Immature natural killer cell (primary cell): Measurements from ENCODE around the gene TMEM121. TPM values are rescaled to one million over a fixed set of nuclear protein-coding genes. Genes with fewer than 3 reads are reported as not detected.
"Not testable (repeated sequence)": the region's sequence is repeated elsewhere in the genome, so short reads cannot be mapped to it uniquely, and the experiment has no call there.

Experiments
- DNase-seq, 3 donors: peaks; one replicate each; pipeline ENCODE4 v3.0.0; 2022; ENCODE audit warnings: mixed read lengths in 1 of 3
- H3K27ac Mint-ChIP-seq, 6 donors: one replicate each; pipeline ENCODE4 v1.8.0; 2020; ENCODE audit warnings: mixed read lengths in 6 of 6, mild to moderate bottlenecking in 5 of 6, inconsistent platforms in 4 of 6, moderate library complexity in 3 of 6
- H3K27me3 Mint-ChIP-seq, 3 donors: one replicate each; pipeline ENCODE4 v1.8.0; 2020 to 2021; ENCODE audit warnings: low read depth in 3 of 3, mild to moderate bottlenecking in 3 of 3, mixed read lengths in 3 of 3, moderate library complexity in 3 of 3, inconsistent platforms in 1 of 3
- H3K36me3 Mint-ChIP-seq, 3 donors: one replicate each; pipeline ENCODE4 v1.8.0; 2020; ENCODE audit warnings: mixed read lengths in 3 of 3, inconsistent platforms in 2 of 3, mild to moderate bottlenecking in 2 of 3
- H3K4me1 Mint-ChIP-seq, 2 donors: one replicate each; pipeline ENCODE4 v1.8.0; 2020; ENCODE audit warnings: inconsistent platforms in 2 of 2, mild to moderate bottlenecking in 2 of 2, mixed read lengths in 2 of 2, moderate library complexity in 1 of 2
- H3K4me3 Mint-ChIP-seq, 5 donors: one replicate each; pipeline ENCODE4 v1.8.0; 2020; ENCODE audit warnings: mild to moderate bottlenecking in 5 of 5, mixed read lengths in 5 of 5, inconsistent platforms in 3 of 5, moderate library complexity in 3 of 5
- H3K9me3 Mint-ChIP-seq, 6 donors: one replicate each; pipeline ENCODE4 v1.8.0; 2020; ENCODE audit warnings: mild to moderate bottlenecking in 6 of 6, mixed read lengths in 6 of 6, inconsistent platforms in 4 of 6, moderate library complexity in 3 of 6
- polyA plus RNA-seq, 3 donors: library from polyadenylated mRNA; unstranded; fragments of 300-500 nt; fragmentation: Illumina TruSeq; gene quantifications; one replicate each; pipeline ENCODE4 v1.2.3, GENCODE V29; 2021

Gene TMEM121
- polyA plus RNA-seq, 3 donors from 2014 or later, result 1.1 to 1.4 TPM; not detected in 1

- H3K9me3 Mint-ChIP-seq, H3K4me1 Mint-ChIP-seq, H3K4me3 Mint-ChIP-seq, H3K36me3 Mint-ChIP-seq, DNase-seq, H3K27me3 Mint-ChIP-seq, H3K27ac Mint-ChIP-seq: not testable (repeated sequence)
Observed at GRCh38 chr14:105546410-105546809, 20.0 kb downstream of the TMEM121 start.

GRCh38 chr14:105547072-105547471 is 20.7 kb downstream of the TMEM121 start:
- H3K36me3 Mint-ChIP-seq, H3K27me3 Mint-ChIP-seq, DNase-seq, H3K4me1 Mint-ChIP-seq, H3K4me3 Mint-ChIP-seq, H3K9me3 Mint-ChIP-seq, H3K27ac Mint-ChIP-seq: not testable (repeated sequence)

DNA sequence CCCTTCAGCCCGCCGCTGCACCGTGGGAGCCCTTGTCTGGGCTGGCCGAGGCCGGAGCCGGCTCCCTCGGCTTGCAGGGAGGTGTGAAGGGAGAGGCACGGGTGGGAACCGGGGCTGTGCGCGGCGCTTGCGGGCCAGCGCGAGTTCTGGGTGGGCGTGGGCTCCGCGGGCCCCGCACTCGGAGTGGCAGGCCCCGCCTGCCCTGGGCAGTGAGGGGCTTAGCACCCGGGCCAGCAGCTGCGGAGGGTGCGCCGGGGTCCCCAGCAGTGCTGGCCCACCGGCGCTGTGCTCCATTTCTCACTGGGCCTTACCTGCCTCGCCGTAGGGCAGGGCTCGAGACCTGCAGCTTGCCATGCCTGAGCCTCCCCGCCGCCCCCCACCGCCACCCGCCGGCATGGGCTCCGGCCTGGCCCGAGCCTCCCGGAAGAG is 21.4 kb downstream of the TMEM121 start:
- Mint-ChIP-seq H3K27ac (no peak overlapping the region), H3K4me1 (no peaks in the 10 kb centered on the region), H3K36me3 (no peaks in the 10 kb centered on the region)

DNA sequence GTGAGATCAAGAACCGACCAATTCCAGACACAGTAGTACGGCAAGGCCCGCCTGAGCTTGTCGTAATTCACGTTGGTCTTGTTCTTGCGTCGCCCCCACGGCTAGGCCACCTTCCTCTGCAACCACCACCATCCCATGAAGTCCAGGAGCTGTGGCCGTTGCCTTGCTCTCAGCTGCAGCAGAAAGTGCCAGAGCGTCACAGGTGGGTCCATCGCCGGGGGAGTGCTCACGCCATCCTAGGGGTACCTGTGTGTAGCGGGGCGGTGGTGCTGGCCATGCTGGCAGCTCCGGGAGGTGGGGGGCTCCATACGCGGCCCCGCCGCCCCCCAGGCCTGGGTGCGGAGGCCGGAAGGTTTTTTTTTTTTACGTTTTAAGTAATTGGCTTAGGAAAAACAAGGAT is 23.1 kb downstream of the TMEM121 start:
- Mint-ChIP-seq H3K36me3 (no peaks in the 10 kb centered on the region), H3K27ac (no peak overlapping the region), H3K27me3 (no peaks in the 10 kb centered on the region), H3K4me1 (no peaks in the 10 kb centered on the region), H3K9me3 (peaks cover 0 to 2% (median 0%) of the 10 kb centered on the region in 6 donors), H3K4me3 (no peak overlapping the region)
- DNase-seq, result no peak

More for the DNA sequence above, 21.4 kb downstream of the TMEM121 start:
- no peak for DNase-seq
- Mint-ChIP-seq H3K27me3 (peaks cover 0 to 7% (median 2%) of the 10 kb centered on the region in 3 donors), H3K4me3 (no peak overlapping the region), H3K9me3 (peaks cover 0 to 5% (median 0%) of the 10 kb centered on the region in 6 donors)

DNA sequence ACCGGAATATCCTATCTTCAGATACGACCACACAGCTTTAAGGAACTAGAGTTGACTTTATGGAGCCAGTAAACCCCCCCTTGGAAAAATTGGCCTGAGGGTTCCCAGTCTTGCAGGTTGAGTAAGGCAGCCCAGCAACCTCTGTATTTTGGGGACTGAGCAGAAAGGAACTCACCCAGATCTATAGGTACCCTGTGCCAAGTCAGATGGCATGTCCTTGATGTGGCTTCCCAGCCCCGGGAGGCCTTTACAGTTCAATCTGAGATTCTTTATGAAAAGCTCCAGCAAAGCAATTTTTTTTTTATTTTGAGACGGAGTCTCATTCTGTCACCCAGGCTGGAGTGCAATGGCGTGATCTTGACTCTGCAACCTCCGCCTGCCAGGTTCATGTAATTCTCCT is 27.6 kb downstream of the TMEM121 start:
- H3K36me3 Mint-ChIP-seq, result no peaks in the 10 kb centered on the region

GRCh38 chr14:105554523-105554922 is 28.1 kb downstream of the TMEM121 start:
- H3K27ac Mint-ChIP-seq, result no peak overlapping the region
- H3K4me1 Mint-ChIP-seq, result peaks cover 0 to 1% of the 10 kb centered on the region in 2 donors
- H3K9me3 Mint-ChIP-seq, result no peaks in the 10 kb centered on the region
- no peak for DNase-seq
- peaks cover 0 to 4% (median 2%) of the 10 kb centered on the region in 3 donors for H3K27me3 Mint-ChIP-seq
- no peak overlapping the region for H3K4me3 Mint-ChIP-seq
- no peaks in the 10 kb centered on the region for H3K36me3 Mint-ChIP-seq

More for the DNA sequence above, 27.6 kb downstream of the TMEM121 start:
- Mint-ChIP-seq H3K4me3 (no peak overlapping the region), H3K27me3 (peaks cover 0 to 4% (median 2%) of the 10 kb centered on the region in 3 donors), H3K4me1 (peaks cover 0 to 1% of the 10 kb centered on the region in 2 donors), H3K27ac (no peak overlapping the region), H3K9me3 (peaks cover 0 to 2% (median 0%) of the 10 kb centered on the region in 6 donors)
- no peak for DNase-seq

- H3K27ac Mint-ChIP-seq, H3K36me3 Mint-ChIP-seq, H3K9me3 Mint-ChIP-seq, DNase-seq, H3K4me1 Mint-ChIP-seq, H3K27me3 Mint-ChIP-seq, H3K4me3 Mint-ChIP-seq: not testable (repeated sequence)
Observed at GRCh38 chr14:105557671-105558070, 31.3 kb downstream of the TMEM121 start.

DNA sequence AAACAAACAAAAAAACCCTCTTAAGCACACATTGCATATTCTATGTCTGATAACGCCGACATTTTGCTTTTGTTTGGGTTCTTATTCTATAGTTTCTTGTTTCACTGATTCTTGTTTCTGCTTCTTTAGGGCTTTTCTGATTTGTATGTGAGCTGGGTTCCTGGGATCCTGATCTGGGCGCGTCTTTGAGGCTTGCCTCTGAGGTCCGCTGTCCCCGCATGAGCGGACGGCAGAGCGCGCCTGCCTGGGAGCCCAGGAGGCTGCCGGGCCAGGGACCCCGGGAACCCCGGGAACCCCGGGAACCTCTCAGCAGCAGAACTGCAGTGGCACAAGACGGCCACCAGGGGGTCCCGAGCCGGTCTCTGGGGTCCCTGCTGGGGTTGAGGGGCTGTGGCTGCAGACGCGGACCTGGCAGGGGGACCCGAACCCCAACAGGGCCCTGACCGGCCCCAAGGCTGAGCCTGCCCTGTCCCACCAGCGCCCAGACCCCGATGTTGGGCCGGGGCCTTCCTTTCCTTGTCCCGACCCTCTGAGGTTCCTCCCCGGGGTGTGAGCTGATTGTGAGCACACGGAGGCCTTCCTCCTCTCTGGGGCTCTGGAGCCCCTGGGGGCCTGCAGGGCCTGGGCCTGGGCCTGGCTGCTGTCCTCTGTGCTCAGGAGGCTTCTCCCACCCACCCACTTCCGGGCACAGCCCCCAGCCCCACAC is 32.2 kb downstream of the TMEM121 start:
- not testable (repeated sequence) for H3K4me1 Mint-ChIP-seq, H3K27ac Mint-ChIP-seq, H3K36me3 Mint-ChIP-seq, H3K27me3 Mint-ChIP-seq, H3K4me3 Mint-ChIP-seq, H3K9me3 Mint-ChIP-seq
- peak in 2 of 3 donors; percentile 5 to 12 for DNase-seq

DNA sequence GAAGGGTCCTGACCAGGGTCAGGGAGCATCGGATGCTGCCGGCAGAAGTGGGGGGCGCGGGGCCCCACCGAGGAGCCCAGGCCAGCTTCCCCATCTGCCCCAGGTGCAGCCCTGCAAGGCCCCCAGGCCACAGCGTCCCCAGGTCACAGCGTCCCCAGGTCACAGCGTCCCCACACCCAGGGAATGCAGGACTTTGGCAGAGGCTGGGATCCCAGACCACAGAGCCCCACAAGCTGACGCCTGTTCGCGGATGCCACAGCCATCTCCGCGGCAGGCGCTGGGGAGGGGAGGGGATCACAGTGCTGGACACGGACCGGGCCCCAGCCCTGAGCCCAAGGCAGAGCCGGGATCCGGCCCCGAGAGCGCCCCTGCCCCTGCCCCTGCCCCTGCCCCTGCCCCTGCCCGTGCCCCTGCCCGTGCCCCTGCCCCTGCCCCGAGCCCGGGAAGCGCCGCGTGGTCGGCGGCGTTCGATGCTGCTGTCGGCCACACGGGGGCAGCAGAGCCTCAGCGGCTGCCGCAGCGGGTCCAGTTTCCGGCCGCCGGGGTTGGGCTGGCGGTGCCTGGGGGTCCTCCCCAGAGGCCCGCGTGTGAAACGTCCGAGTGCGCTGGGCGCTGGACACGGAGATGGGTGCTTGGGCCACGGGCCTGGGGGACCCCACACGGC is 33.1 kb downstream of the TMEM121 start:
- H3K27me3 Mint-ChIP-seq, H3K4me3 Mint-ChIP-seq, H3K9me3 Mint-ChIP-seq, DNase-seq, H3K27ac Mint-ChIP-seq, H3K36me3 Mint-ChIP-seq, H3K4me1 Mint-ChIP-seq: not testable (repeated sequence)

GRCh38 chr14:105560048-105560669 is 33.8 kb downstream of the TMEM121 start:
- H3K4me1 Mint-ChIP-seq, H3K27ac Mint-ChIP-seq, H3K36me3 Mint-ChIP-seq, H3K4me3 Mint-ChIP-seq, DNase-seq, H3K9me3 Mint-ChIP-seq, H3K27me3 Mint-ChIP-seq: not testable (repeated sequence)

DNA sequence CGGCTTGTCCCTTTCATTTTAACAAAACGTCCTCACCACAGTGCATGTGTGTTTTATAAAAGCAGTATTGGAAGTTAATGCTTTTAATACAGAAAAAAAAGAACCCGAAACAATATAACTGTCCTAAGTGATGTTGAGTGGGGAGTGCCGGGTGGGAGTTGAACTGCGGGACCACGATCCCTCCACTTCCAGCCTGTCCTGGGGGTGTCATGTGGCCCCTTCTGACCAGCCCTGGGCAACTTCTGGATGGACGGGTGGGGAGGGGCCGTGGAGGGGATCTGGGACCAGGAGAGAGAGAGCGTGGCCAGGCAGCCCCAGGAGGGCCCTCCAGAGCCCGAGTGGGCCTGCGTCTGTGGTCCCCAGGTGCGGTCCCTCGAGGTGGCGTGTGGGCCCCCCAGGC is 35.0 kb downstream of the TMEM121 start:
- DNase-seq, H3K27me3 Mint-ChIP-seq, H3K4me3 Mint-ChIP-seq, H3K36me3 Mint-ChIP-seq, H3K27ac Mint-ChIP-seq, H3K9me3 Mint-ChIP-seq, H3K4me1 Mint-ChIP-seq: not testable (repeated sequence)

DNA sequence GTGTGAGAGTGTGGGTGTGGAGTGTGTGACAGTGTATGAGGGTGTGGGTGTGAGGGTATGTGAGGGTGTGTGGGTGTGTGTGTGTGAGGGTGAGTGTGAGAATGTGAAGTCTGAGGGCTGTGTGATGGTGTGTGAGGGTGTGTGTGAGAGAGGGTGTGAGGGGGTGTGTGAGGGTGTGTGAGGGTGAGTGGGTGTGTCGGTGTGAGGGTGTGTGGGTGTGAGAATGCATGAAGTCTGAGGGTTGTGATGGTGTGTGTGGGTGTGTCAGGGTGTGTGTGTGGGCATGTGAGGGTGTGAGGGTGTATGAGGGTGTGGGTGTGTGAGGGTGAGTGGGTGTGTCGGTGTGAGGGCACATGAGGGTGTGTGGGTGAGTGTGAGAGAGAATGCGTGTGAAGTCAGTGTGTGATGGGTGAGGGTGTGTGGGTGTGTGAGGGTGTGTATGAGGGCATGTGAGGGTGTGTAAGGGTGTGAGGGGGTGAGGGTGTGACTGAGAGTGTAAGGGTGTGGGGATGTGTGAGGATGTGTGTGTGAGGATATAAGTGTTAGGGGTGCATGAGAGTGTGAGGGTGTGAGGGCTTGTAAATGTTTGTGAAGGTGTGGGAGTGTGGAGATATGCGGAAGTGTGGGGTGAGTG is 36.4 kb downstream of the TMEM121 start:
- Mint-ChIP-seq H3K27ac (peak overlapping the region; percentile 51 to 75 (median 72)), H3K4me1 (peaks cover 0 to 6% of the 10 kb centered on the region in 2 donors), H3K36me3 (no peaks in the 10 kb centered on the region), H3K27me3 (peaks cover 0 to 5% (median 0%) of the 10 kb centered on the region in 3 donors), H3K9me3 (no peaks in the 10 kb centered on the region), H3K4me3 (no peak overlapping the region)
- DNase-seq, result no peak

DNA sequence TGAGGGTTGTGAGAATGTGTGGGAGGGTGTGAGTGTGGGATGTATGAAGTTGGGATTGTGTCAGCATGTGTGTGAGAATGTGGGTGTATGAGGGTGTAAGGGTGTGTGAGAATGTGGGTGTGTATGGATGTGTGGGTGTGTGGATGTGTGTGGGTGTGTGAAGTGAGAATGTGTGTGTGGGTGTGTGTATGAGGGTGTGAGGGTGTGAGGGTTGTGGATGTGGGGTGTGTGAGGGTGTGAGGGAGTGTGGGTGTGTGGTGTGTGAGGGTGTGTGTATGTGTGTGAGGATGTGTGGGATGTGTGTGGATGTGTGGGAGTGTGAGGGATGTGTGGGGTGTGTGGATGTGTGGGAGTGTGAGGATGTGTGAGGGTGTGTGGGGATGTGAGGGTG is 37.0 kb downstream of the TMEM121 start:
- H3K27ac Mint-ChIP-seq, result peak overlapping the region in 5 of 6 donors; percentile 51 to 72 (median 72)
- no peaks in the 10 kb centered on the region for H3K36me3 Mint-ChIP-seq
- H3K4me3 Mint-ChIP-seq, result no peak overlapping the region
- no peaks in the 10 kb centered on the region for H3K9me3 Mint-ChIP-seq
- peaks cover 0 to 5% (median 0%) of the 10 kb centered on the region in 3 donors for H3K27me3 Mint-ChIP-seq
- peaks cover 0 to 6% of the 10 kb centered on the region in 2 donors for H3K4me1 Mint-ChIP-seq
- DNase-seq, result no peak

DNA sequence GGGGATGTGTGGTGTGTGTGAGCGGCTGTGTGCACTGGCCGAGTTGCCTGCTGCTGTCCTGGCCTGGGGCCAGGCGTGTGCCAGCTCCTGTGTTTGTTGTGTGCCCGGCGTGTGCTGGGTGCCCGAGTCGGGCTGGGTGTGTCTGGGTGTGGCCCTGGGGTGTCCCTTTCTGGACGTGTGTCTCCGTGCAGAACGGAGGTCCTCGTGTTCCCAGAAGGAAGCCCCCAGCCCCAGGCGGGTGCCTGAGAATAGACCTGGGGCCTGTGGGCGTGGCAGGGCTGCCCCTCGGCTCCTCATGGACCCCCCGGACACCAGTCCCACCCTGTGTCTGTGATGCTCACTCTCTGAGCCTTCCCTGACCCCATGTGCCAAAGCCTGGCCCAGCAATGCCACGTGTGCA is 38.2 kb downstream of the TMEM121 start:
- H3K27me3 Mint-ChIP-seq, H3K4me3 Mint-ChIP-seq, H3K4me1 Mint-ChIP-seq, H3K36me3 Mint-ChIP-seq, H3K27ac Mint-ChIP-seq, DNase-seq, H3K9me3 Mint-ChIP-seq: not testable (repeated sequence)
